HG03064 (cell line): ENCODE measurements around the gene CBLB.

ENCODE experiments used
- ATAC-seq: cut with Tn5 transposase; IDR thresholded peaks from one replicate; pipeline ENCODE4 v1.9.1; 2021; ENCODE audit warnings: low read depth; ENCODE audit not compliant: unreplicated experiment

Gene CBLB

DNA sequence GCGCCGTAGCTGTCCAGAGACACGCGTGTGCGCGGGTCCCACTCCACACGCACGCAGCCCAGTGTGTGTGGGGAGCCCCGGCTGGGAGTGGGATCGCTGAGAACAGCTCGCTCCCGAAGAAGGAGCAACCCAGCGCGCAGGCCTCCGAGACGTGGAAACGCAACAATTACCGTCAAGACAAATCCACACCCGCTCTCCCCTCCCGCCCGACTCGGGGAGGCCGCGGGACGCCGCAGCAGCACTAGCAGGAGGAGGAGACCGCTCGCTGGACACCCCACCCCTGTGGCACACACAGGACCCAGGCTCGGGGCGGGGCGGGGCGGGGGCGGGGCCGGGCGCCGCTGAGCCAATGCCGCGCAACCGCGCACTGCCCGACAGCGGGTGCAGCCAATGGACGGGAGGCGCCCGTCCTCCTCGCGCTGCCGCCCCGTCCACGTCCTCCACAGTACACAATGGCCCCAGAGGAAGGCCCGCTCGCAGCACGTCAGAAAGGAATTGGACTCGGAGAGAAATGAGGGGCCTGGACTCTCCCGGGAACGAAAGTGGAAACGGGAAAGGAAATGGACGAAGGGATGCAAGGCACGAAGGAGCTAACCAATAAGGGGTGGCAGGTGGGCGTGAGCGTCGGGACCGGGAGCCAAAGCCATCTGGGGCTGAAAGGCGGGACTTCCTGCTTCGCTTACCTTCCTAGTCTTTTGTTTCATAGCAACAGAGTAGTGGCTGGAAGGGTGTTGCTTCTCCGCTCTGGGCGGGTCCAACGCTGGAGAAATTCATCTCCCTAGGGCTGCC, at the start of gene CBLB:
TSS of gene CBLB (minus strand) at position 271 of the 789 bp plus-strand sequence. CDS start 1,435 bp downstream, outside the sequence.
- ATAC-seq, result peak; percentile 78

DNA sequence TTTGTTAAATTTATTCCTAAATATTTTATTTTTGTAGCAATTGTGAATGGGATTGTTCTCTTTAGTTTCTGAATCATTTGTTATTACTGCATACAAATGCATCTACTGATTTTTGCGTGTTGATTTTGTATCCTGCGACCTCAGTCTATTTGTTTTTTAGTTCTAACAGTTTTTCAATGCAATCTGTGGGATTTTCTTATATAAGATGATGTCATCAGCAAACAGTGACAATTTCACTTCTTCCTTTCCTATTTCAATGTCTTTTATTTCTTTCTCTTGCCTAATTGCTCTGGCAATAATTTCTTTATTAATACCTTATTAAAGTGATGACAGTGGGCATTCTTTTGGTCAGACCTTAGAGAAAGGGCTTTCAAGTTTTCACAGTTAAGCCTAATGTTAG, 48.0 kb upstream of the CBLB start:
- ATAC-seq, result no peak

DNA sequence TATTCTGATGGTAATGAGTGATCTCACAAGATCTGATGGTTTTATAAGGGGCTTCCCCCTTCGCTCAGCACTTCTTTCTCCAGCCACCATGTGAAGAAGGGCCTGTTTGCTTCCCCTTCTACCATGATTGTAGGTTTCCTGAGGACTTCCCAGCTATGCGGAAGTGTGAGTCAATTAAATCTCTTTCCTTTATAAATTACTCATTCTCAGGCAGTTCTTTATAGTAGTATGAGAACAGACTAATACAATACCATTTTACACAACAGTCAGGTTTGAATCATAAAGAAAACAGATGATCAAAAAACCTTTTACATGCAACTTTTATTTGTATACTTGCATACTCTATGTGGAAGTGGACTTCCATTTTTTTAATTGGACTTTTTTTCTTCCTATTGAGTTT, 46.7 kb upstream of the CBLB start:
- ATAC-seq, result no peak

DNA sequence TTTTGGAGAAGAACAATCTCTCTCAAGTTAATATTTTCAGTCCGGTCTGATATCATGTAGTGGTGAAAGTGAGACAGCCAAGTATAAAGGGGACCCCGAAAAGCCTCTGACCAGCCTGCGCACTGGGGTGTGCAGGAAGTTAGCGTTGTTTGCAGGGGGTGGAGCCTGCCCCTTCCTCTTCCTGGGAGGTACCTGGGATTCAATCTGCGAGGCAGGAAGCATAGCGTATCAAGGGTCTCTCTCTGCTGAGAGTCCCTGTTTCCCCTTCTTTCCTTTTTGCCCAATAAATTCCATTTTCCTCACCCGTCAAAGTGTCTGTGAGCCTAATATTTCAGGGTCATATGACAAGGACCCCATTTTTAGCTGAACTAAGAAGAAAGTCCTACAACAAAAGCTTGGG, 44.8 kb upstream of the CBLB start:
- no peak for ATAC-seq

DNA sequence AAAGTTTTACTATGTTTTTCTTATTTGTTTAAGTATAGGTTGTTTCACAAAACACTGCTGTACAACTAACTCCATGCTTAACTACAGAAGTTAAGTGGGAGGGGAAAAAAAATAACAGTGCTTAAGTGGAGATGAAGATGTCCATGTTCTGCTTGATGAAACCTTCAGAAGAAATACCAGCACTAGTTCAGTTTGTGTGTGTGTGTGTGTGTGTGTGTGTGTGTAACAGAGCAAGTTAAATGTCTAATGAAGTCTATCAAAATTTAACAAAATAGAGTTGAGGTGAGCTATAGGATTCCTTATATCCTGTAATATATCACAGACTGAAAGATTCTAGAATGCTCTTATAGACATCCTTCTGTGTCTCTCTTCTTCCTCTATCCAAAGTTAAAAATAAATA, 44.1 kb upstream of the CBLB start:
- no peak for ATAC-seq

DNA sequence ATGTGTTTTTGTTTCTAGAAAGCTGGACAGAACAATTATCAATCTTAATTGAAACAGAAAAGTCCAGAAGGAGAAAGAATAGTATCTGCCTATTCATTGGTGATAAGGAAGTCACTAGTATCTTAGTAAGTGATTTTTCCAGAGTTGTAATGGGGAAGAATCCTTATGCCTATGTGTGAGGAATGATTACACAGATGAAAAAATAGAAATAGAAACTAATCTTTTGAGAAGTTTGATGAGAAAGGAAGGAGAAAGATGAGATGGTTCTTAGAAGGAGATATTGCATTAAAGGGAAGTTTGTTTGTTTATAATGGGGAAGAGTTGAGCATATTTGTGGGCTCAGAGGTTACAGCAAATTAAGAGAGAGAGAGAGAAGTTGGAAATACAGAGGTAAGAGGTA, 42.7 kb upstream of the CBLB start:
- no peak for ATAC-seq

DNA sequence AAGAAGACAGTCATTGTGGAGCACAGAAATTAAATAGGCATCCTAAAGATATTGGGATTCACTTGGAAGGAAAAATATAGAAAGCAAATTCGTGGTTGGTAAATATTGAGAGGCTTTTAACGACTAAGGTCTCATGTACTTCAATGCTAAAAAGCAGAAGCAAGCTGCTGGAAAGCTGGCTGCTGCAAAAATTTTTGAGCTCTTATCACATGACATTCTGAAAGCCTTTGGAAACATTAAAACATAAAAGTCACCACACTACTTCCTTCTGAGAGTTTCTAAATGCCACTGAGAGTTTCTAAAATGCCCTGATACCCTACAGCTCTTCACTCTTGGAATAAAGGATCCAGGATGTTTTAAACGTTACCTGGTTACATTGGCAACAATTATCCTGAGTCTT, 39.0 kb upstream of the CBLB start:
- ATAC-seq, result no peak

DNA sequence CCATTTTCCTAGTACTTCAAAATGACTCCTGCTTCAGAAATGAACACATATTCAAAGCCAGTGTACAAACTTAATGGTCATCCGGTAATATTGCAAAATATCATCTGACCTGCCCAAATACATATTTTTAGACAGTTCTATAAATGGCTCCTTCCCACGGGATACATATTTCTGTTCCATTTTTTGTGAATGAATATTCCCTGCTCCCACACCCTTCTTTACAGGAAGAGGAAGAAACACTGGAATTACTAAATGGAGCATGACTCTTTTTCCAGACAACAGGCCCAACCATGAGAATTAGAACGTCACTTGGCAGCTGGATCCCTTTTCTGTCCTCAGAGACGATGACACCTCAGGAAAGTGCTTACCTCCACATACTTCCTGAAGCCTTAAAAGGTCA, 38.0 kb upstream of the CBLB start:
- ATAC-seq, result no peak

DNA sequence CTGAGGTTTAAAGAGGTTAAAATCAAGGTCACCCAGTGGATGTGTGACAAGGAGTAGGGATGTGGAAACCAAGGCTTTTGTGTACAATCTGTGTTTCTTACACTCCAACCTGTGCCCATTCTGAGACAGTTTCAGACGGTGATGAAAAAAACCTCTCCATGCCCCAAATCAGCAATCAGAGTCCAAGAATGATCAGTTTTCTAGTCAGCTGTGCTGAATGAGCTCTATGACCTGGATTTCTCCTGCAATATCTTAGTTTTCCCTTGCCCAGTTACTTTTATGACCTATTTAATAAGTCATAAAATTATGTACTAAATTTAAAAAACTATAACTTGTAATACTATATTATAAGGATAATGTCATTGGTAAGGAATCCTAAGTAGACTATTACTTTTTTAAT, 37.5 kb upstream of the CBLB start:
- no peak for ATAC-seq

DNA sequence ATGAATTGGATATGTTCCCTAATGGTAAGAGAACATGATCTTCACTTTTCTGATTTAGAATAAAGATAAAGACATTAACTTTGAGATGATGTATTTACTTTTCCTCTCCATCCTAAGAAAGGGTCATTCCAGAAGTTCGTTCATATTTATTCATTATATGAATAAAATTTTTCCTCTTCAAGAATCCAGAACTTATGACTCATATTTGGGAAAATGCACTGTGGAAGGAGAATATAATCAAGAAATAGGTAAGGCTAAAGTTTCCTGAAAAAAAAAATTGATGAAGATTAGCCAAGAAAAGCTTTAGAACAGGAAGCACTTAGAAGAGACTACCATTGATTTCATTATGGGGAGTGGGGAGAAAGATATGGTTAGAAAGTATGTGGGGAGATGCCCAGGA, 36.5 kb upstream of the CBLB start:
- ATAC-seq, result no peak

DNA sequence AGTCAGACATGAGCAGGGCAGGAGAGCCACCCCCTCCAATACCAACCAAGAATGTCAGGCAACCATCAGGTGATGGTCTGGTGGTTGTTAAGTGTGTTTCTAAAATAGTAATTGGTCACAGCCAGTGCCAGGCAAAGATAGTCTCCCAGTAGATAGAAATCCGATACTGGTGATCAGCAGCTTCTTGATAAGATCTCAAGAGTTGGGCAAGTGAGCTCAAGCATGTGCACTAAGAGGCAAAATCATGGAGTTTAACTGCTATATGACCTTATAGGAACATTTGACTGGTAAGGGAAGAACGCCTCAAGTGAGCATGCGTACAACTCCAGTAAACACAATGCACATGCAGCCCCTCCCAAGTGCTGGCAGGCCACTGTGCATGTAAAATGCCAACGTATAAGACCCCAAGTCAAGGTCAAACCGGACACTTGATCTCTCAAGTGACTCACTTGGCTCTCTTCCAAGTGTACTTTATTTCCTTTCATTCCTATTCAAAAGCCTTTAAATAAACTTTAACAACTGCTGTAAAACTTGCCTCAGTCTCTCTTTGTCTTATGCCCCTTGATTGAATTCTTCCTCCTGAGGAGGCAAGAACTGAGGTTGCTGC, 36.0 kb upstream of the CBLB start:
- ATAC-seq, result no peak

DNA sequence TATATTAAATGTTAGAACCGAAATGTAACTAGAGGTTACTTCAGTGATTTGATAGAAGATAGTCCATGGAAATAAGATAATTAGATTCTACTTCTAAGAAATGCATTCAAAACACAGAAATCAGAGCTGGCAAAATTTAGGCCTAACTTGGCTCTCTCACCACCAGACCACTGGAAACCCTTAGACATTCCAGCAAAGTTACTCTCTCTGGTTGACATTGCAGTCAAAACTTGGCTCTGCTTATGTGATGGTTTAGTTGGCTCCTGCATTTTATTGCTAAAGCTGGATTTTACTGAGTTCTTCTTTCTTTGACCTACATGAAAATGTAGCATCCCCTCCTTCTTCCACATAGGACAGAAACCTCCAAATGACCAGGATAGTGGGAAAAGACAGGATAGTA, 35.4 kb upstream of the CBLB start:
- no peak for ATAC-seq

DNA sequence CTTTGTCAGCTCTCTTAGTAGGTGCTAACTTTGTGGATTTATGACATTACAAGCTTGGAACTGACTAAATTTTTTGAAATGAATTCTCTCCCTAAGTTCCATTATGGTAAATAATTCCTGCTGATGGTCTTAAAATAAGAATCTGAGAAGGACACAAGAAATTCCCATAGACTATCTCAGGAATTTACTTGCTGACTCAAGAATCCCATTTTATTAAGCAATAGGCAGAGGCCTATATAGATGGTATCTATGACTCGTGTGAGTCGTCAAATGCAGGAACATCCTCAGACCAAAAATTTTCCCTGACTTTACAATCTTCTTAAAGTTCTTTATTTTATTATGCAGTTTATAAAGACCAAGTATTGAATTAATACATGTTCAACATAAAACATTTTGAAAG, 30.7 kb upstream of the CBLB start:
- no peak for ATAC-seq

DNA sequence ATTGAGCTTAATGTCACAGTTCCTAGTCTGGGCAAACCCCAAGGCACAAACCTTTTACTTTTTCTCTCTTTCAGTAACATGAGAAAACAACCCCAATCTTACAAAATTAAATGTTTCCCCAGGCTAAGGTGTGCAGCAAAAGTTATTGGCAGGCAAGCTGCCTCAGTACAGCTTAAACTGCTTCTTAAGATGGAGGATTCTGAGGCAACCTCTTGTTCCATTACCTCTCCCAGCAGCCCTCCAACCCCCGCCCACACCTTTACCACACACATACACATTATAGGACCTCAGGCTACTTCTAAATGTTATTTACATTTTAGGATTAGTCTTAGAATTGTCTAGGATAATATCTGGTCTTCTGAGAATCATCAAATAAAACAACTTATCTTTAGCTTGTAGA, 22.3 kb upstream of the CBLB start:
- ATAC-seq, result no peak

DNA sequence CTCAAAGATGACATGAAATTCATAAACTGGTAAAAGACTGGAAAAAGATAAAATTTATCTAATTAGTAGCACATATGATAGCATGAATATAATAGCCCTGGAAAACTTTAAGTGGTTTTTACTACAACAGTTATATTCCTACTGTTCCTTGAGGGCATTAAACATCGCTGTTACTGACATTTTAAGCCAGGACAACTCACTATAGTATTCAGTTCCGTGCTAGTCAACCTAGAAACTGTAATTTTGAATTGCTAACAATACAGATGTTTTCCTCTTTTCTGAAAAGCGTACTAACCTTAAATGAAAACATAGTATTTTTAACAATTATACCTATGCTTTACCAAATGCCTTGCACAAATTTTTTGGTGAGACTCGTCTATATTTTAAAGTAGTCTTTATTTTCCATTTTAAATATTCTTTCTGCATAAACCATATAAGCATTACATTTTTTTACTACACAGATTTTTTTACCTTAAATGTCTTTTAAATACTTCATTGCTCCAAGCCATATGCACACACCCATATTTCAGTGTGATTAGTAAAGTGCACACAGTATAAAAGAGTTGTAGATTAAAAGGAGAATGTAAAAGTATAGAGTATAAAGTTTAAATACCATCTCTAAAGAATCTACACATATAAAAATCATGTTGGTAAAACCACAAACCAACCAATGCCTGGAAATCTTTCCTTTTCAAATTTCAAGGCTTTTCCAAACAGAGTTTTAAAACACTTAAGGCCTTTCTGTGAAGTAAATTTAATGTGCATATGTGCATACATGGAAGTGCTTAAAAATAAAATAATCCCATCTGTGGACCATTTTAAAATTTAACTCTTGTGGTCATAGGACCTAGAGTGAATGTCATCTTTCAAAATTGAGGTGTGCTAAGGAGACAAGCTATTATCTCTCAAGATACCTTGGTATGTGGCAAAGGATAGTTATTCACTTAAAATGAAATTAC, 20.1 kb upstream of the CBLB start:
- no peak for ATAC-seq

DNA sequence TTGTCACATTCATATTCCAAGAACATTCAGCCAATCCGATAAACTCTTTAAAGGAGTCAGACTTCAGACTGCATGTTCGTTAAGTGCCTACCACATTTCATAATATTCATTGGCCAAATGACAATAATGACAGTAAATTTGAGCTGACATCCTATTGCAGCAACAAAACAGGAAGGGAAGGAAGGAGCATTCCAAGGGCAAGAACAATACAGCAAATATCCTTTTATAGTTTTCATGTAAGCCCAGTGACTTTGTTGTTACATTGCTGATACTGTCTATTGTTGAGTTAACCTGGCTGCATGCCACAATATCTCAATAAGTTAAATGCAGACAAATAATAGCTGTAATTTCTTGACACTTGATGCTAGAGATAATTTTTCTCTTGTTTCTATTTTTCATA, 16.4 kb upstream of the CBLB start:
- ATAC-seq, result no peak

DNA sequence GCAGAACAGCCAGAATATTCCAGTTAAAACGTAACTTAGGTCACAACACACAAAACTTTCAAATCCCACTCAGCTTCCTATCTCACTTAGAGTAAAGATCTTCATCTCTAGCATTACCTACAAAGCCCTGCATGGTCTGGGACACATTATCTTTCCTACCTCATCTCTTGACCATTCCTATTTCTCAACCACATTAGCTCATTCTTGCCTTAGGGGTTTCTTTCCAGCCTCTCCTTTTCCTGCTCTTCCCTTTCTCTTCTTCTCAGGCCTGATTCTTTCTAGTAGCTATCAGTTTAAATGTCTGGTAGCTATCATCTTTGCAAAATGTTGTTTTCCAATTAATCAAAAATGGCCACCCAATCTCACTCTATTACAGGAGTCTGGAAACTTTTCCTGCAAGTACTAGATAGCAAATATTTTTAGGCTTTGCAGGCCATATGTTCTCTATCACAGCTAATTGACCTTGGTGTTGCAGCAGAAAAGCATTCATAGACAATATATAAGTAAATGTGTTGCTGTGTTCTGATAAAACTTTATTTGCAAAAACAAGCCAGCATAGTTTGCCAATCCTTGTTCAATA, 15.1 kb upstream of the CBLB start:
- no peak for ATAC-seq

DNA sequence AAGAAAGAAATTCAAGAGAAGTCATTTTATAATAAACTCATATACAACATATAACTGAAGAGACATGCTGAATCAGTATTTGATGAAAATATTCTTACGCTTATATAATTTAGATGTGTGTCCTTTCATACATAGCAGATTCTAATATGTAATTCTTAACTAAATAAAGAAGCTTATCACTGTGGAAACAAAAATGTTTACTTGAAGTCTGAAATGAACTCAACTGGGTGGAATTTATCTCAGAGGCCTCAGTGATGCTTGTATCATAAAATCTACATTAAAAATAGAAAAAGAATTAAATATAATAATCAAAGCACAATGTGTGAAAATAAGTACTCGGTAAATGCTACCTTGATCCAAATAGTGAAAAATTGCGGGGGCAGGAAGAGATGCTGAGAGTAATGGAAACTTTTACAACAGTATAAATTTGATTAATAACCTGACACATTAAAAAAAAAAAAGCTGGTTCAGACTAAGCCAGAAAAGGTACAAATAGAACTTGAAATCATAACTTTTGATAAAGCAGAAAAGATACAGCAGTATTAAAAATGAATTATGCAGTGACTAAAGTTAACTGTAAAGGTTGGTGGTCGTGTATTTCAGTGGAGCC, 12.0 kb upstream of the CBLB start:
- no peak for ATAC-seq

DNA sequence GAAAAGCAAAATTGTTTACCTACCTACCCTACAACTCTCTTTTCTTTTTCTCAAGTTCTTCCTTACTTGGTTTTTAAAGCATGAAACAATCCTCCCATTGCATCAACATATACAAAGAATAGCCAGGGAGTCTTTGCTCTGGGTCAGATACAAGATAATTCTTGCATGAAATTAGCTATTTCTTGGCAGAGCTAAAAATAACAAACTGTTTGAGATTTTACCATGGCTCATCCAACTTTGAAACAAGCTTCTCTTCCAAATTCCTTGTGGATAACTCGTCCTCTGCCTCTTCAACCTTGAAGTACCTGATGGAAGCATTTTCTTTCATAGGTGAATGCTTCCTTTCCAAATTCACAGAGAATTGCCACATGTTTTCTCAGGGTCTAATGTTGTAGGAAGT, 9.2 kb upstream of the CBLB start:
- ATAC-seq, result no peak

DNA sequence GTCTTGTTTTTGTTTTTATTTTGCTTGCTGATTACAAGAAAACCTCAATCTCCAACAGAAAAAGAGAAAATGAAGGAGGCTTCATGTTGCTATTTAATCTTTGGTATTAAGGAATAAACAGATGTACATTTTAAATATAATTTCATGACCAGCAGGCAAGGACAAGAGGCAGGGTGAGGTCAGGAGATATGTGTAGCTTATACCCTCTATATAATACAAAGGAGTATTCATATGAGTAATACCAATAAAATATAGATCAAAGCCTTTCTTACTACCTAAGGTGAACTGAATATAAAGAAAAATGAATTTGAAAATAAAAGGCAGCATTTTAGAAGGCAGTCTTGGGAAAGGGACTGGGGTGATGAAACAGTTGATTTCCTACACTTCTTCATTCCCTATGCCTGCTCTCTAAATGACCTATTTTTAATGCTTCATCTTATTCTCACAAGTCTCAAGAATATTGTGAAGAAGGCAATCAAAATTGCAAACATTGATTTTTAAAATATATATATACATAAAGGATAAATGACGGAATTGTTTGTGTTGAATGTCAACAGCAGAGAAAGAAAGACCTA, 8.6 kb upstream of the CBLB start:
- ATAC-seq, result no peak
